ENCODE results near the gene RFC3.

RFC3 gene

GRCh38 chr13:33873251-33873908, 55.4 kb downstream of the RFC3 start:
- Histone ChIP-seq H3K4me3 (ENCODE audit: low read length) (no peak overlapping the region), H3K27me3 (ENCODE audit: control insufficient read depth, insufficient read depth, low read length) (no peaks in the 10 kb centered on the region), H3K27ac (ENCODE audit: low read depth, low read length) (no peak overlapping the region), H3K36me3 (ENCODE audit: control insufficient read depth, insufficient read depth, low read length) (no peaks in the 10 kb centered on the region), H3K9ac (ENCODE audit: low read length) (no peak overlapping the region), H3K4me1 (ENCODE audit: control insufficient read depth, insufficient read depth, low read length) (no peaks in the 10 kb centered on the region)

GRCh38 chr13:33874871-33875270, 56.9 kb downstream of the RFC3 start:
- H3K9ac ChIP-seq (ENCODE audit: low read length) = no peak overlapping the region
- H3K36me3 ChIP-seq (ENCODE audit: control insufficient read depth, insufficient read depth, low read length) = no peaks in the 10 kb centered on the region
- no peak overlapping the region for H3K4me3 ChIP-seq (ENCODE audit: low read length)
- no peaks in the 10 kb centered on the region for H3K27me3 ChIP-seq (ENCODE audit: control insufficient read depth, insufficient read depth, low read length)
- H3K27ac ChIP-seq (ENCODE audit: low read depth, low read length) = no peak overlapping the region
- H3K4me1 ChIP-seq (ENCODE audit: control insufficient read depth, insufficient read depth, low read length) = no peaks in the 10 kb centered on the region

GRCh38 chr13:33875618-33876401, 57.9 kb downstream of the RFC3 start:
- Histone ChIP-seq H3K27me3 (ENCODE audit: control insufficient read depth, insufficient read depth, low read length) (no peaks in the 10 kb centered on the region), H3K36me3 (ENCODE audit: control insufficient read depth, insufficient read depth, low read length) (no peaks in the 10 kb centered on the region), H3K4me1 (ENCODE audit: control insufficient read depth, insufficient read depth, low read length) (no peaks in the 10 kb centered on the region), H3K9ac (ENCODE audit: low read length) (no peak overlapping the region), H3K27ac (ENCODE audit: low read depth, low read length) (no peak overlapping the region), H3K4me3 (ENCODE audit: low read length) (no peak overlapping the region)

- H3K36me3 ChIP-seq (ENCODE audit: control insufficient read depth, insufficient read depth, low read length) = no peaks in the 10 kb centered on the region
- H3K27ac ChIP-seq (ENCODE audit: low read depth, low read length) = no peak overlapping the region
- H3K9ac ChIP-seq (ENCODE audit: low read length) = no peak overlapping the region
- H3K27me3 ChIP-seq (ENCODE audit: control insufficient read depth, insufficient read depth, low read length) = no peaks in the 10 kb centered on the region
- H3K4me3 ChIP-seq (ENCODE audit: low read length) = no peak overlapping the region
- H3K4me1 ChIP-seq (ENCODE audit: control insufficient read depth, insufficient read depth, low read length) = no peaks in the 10 kb centered on the region
Measured at GRCh38 chr13:33876716-33877394, 58.9 kb downstream of the RFC3 start.

- Histone ChIP-seq H3K27ac (ENCODE audit: low read depth, low read length) (no peak overlapping the region), H3K4me3 (ENCODE audit: low read length) (no peak overlapping the region), H3K27me3 (ENCODE audit: control insufficient read depth, insufficient read depth, low read length) (no peaks in the 10 kb centered on the region), H3K36me3 (ENCODE audit: control insufficient read depth, insufficient read depth, low read length) (no peaks in the 10 kb centered on the region), H3K9ac (ENCODE audit: low read length) (no peak overlapping the region), H3K4me1 (ENCODE audit: control insufficient read depth, insufficient read depth, low read length) (no peaks in the 10 kb centered on the region)
Measured at GRCh38 chr13:33879118-33879517, 61.2 kb downstream of the RFC3 start.

- Histone ChIP-seq H3K4me3 (ENCODE audit: low read length) (no peak overlapping the region), H3K27me3 (ENCODE audit: control insufficient read depth, insufficient read depth, low read length) (no peaks in the 10 kb centered on the region), H3K27ac (ENCODE audit: low read depth, low read length) (no peak overlapping the region), H3K9ac (ENCODE audit: low read length) (no peak overlapping the region), H3K4me1 (ENCODE audit: control insufficient read depth, insufficient read depth, low read length) (no peaks in the 10 kb centered on the region), H3K36me3 (ENCODE audit: control insufficient read depth, insufficient read depth, low read length) (no peaks in the 10 kb centered on the region)
Measured at GRCh38 chr13:33882804-33883203, 64.9 kb downstream of the RFC3 start.

GRCh38 chr13:33884531-33885220, 66.7 kb downstream of the RFC3 start:
- Histone ChIP-seq H3K27me3 (ENCODE audit: control insufficient read depth, insufficient read depth, low read length) (no peaks in the 10 kb centered on the region), H3K36me3 (ENCODE audit: control insufficient read depth, insufficient read depth, low read length) (no peaks in the 10 kb centered on the region), H3K9ac (ENCODE audit: low read length) (no peak overlapping the region), H3K4me3 (ENCODE audit: low read length) (no peak overlapping the region), H3K4me1 (ENCODE audit: control insufficient read depth, insufficient read depth, low read length) (no peaks in the 10 kb centered on the region), H3K27ac (ENCODE audit: low read depth, low read length) (no peak overlapping the region)

Measured in rectal smooth muscle tissue (tissue), 1 donor.